Measurements from ENCODE around the gene CLDN25. TPM values are rescaled to one million over a fixed set of nuclear protein-coding genes. Genes with fewer than 3 reads are reported as not detected.
"Not testable (repeated sequence)": the region's sequence is repeated elsewhere in the genome, so short reads cannot be mapped to it uniquely, and the experiment has no call there.

CLDN25 gene
- total and polyA plus RNA-seq, 8 donors, result not detected

DNA sequence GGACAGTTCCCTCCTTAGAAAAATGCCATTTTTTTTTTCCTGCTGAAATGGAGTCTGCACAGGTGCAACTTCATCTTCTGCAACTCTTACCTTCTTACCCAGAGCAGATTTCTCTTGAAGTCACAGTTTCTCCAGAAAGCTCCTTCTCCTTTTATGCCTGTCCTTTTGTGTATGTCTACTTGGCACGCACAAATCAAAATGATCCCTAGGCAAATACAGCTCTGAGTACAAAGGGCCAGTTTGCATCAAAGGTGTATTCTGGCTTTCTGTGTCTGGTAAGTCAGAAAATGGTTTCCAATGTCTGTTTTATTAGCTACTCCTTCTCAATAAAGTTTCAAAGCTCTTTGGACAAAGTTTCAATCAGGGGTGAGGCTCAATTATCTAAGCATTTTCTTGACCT lies 2.5 kb downstream of the CLDN25 start:
- ATAC-seq, result no peak
- FAIRE-seq, result no peak

GRCh38 chr11:113789016-113789415 lies 9.4 kb downstream of the CLDN25 start:
- H3K27me3 ChIP-seq; H3K36me3 ChIP-seq; H3K9me3 ChIP-seq; H3K4me3 ChIP-seq; H3K27ac ChIP-seq; intact Hi-C loops (cut with DNase I); FAIRE-seq; DNase-seq; ATAC-seq; H3K4me1 ChIP-seq: not testable (repeated sequence)
- 74 to 79% methylated on average over 22 of the region's 22 CpGs for WGBS, 2 donors

More for the DNA sequence above, 2.5 kb downstream of the CLDN25 start:
- TF ChIP-seq, protein P1, sequence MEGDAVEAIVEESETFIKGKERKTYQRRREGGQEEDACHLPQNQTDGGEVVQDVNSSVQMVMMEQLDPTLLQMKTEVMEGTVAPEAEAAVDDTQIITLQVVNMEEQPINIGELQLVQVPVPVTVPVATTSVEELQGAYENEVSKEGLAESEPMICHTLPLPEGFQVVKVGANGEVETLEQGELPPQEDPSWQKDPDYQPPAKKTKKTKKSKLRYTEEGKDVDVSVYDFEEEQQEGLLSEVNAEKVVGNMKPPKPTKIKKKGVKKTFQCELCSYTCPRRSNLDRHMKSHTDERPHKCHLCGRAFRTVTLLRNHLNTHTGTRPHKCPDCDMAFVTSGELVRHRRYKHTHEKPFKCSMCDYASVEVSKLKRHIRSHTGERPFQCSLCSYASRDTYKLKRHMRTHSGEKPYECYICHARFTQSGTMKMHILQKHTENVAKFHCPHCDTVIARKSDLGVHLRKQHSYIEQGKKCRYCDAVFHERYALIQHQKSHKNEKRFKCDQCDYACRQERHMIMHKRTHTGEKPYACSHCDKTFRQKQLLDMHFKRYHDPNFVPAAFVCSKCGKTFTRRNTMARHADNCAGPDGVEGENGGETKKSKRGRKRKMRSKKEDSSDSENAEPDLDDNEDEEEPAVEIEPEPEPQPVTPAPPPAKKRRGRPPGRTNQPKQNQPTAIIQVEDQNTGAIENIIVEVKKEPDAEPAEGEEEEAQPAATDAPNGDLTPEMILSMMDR (IDR thresholded peaks at IDR 0.05), result no peak
- intact Hi-C loops (cut with DNase I), result no loop called here
- H3K9me3 ChIP-seq, result no peaks in the 10 kb centered on the region
- no peak for DNase-seq
- H3K27me3 ChIP-seq, result no peaks in the 10 kb centered on the region
- H3K4me3 ChIP-seq, result no peak overlapping the region
- H3K36me3 ChIP-seq, result no peaks in the 10 kb centered on the region
- WGBS, 2 donors, result 38 to 59% methylated on average over 1 of the region's 1 CpG
- H3K4me1 ChIP-seq, result peaks cover 4 to 7% (median 6%) of the 10 kb centered on the region in 3 donors
- no peak overlapping the region for H3K27ac ChIP-seq

DNA sequence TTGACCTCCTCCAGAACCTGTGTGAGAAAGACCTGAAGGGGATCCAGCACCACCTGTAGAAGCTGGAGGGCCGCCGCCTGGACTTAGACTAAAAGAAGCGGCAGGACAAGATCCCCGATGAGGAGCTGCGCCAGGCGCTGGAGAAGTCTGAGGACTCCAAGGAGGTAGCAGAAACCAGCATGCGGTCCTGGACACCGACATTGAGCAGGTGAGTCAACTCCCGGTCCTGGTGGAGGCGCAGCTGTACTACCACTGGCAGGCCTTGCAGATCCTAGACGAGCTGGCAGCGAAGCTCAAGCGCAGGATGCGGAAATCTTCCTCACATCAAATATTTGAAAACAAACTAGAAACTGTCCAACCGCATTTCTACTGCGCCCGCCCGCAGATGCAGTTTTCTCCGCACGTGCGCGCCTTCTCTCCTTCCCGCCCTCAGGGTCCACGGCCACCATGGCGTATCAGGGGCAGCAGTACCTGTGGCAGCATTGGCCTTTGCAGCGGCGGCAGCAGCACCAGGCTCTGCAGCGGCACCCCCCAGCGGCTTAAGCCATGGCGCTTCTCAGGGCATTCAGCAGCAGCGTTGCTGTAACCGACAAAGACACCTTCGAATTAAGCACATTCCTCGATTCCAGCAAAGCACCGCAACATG lies 10.2 kb downstream of the CLDN25 start:
- WGBS, 2 donors, result 78 to 86% methylated on average over 35 of the region's 35 CpGs
- no peak for ATAC-seq
- Histone ChIP-seq H3K27ac (no peak overlapping the region), H3K9me3 (no peaks in the 10 kb centered on the region), H3K4me1 (no peaks in the 10 kb centered on the region), H3K36me3 (no peaks in the 10 kb centered on the region), H3K27me3 (no peaks in the 10 kb centered on the region), H3K4me3 (no peak overlapping the region)
- no peak for DNase-seq
- TF ChIP-seq, protein P1 (IDR thresholded peaks at IDR 0.05), result no peak
- intact Hi-C loops (cut with DNase I), result no loop called here
- no peak for FAIRE-seq

- H3K27ac ChIP-seq, result no peak overlapping the region
- no peak for FAIRE-seq
- H3K36me3 ChIP-seq, result peaks cover 0 to 10% (median 0%) of the 10 kb centered on the region in 3 donors
- TF ChIP-seq, protein P1 (IDR thresholded peaks at IDR 0.05), result peak; percentile 33 to 64 (median 54)
- peak; percentile 90 to 99 (median 96) for ATAC-seq
- H3K9me3 ChIP-seq, result no peaks in the 10 kb centered on the region
- WGBS, 2 donors, result 45% methylated on average over 3 of the region's 3 CpGs
- no peaks in the 10 kb centered on the region for H3K27me3 ChIP-seq
- no peaks in the 10 kb centered on the region for H3K4me1 ChIP-seq
- H3K4me3 ChIP-seq, result no peak overlapping the region
- DNase-seq, result peak in 3 of 6 donors; percentile 11 to 42 (median 36)
- intact Hi-C loops (cut with DNase I), result no loop called here
Measured at GRCh38 chr11:113796663-113797259, 17.2 kb downstream of the CLDN25 start.

GRCh38 chr11:113802621-113803020 lies 23.0 kb downstream of the CLDN25 start:
- DNase-seq, result no peak
- H3K9me3 ChIP-seq, result no peaks in the 10 kb centered on the region
- H3K4me3 ChIP-seq, result no peak overlapping the region
- no peak for ATAC-seq
- intact Hi-C loops (cut with DNase I), result no loop called here
- peaks cover 0 to 25% (median 0%) of the 10 kb centered on the region in 3 donors for H3K36me3 ChIP-seq
- TF ChIP-seq, protein P1 (IDR thresholded peaks at IDR 0.05), result no peak
- H3K27ac ChIP-seq, result no peak overlapping the region
- H3K27me3 ChIP-seq, result no peaks in the 10 kb centered on the region
- FAIRE-seq, result no peak
- H3K4me1 ChIP-seq, result no peaks in the 10 kb centered on the region

Data from pancreas (tissue), 10 donors.